KG1 (cell line): ENCODE data around the gene TRAK1.

ENCODE experiments used
- DNase-seq: peaks from one replicate; lab custom pipeline; 2025; lab: John Stamatoyannopoulos, UW

TRAK1 gene

DNA sequence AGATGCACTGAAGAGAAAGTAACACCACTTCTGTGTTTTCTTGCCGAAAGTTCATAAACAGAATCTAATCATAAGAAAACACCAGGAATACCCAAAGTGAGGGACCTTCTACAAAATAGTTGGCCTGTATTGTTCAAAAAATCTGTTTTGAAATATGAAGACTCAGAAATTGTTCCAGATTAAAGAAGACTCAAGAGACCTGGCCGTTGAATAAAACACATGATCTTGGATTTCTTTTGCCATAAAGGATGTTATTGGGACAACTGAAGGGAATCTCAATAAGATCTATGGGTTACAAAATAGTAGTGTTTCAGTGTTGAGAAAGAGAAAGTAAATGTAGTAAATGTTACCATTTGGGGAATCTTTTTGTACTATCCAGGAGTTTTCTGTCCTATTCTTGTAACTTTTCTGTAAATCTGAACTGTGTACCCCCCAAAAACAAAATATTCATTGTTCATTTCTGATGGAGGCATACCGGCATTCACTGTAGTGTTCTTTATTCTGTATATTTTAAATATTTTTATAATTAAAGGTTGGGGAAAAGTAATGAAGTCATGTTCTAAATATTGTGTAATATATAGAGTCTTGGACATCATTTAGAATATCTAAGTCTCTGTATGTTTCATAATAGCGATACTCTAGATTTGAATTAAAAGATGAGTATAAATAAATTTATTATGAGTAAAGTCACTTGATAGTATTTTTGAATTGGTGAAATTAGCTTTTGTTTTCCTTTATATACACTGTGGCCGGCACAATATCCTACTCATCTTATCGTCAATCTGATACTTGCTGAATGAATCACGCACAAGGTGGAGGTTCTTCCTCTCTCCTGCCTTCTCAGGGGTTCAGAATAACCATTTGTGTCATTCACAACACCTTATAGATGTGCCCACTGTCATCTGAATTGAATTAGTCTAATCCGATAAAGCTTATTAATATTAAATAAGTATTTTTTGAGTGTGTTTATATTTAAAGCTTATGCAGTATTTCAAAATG lies 66.7 kb downstream of the TRAK1 start:
- DNase-seq = no peak

DNA sequence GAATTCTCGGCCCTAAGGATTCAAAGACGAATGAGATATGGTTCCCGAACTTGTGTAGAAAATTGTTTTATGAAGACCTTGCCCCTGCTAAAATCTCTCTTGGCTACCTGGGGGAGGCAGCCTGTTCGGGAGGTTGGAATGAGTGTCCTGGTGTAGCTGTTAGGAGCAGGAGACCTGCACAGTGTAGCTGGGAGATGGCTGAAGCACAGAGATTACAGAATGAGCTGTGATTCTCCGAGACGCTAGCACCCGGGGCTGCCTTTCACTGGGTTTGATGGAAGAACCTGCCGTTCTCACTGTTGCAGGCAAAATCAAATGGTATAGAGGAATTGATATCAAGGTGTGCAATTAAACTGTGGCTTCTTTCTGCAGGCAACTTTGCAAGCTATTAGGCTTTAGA lies 68.0 kb downstream of the TRAK1 start:
- DNase-seq = no peak

DNA sequence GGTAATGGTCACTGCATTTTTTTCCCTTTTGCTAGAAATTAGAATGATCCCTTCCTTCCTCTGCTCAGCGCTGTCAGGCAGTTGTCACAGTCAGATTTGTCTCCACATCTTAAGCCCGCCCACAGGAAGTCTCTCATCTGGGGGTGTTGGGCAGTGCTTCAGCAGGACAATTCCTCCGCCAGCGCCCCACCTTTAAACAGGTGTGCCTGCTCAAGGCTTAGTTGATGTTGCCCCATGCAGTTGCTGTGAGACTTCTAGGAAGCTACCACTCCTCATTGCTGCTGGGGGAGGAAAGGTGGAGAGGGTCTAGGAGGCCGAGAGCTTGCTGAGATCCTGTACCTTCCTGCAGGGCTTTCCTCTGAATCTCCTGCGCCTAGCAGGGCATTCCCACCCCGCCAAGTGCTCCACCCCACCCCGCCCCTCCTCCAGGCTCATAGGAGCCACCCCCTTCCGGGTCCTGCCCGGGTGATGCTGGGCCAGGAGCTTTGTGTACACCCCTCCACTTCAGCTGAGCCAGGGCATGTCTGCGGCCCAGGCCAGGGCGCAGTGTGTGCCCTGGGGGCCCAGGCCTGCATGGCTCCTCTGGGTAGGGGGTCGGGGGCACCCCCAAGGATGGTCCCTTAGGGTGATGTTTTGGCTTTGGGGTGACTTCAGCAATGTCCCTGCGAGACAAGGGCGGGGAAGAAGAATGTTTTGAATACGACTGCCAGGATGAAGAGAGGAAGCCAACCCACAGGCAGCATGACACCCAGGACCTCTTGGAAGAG lies 68.7 kb downstream of the TRAK1 start:
- no peak for DNase-seq

- DNase-seq = no peak
These were observed 70.1 kb downstream of the TRAK1 start for GRCh38 chr3:42161050-42161935.

- no peak for DNase-seq
These were observed 71.3 kb downstream of the TRAK1 start for GRCh38 chr3:42162462-42162861.

DNA sequence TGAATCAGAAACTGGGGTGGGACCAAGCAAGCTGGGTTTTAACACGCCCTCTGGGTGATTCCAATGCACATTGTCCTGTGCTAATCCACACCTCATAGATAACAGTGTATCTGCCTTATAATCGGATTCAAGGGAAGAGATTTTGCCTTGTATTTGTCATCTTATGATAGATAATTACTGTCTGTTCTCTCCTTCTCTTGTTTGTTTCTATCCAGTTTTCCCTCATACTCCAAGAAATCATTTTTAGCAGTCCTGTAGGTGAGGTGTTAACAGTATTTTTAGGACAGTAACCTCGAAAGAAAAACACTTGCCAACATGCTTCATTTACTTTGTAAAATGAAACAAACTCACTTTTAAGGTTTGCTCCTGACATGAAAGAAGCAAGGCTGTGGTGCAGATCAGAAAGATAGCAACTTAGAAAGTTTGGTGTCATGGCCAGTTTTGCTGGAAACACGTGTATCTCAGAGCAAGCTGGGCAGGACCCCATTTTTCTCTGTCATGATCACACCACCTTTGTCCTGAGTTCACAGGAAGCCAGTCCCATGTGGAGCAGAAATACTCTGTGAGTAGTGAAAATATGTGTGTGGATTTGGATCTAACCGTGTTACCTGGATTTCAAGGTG lies 72.6 kb downstream of the TRAK1 start:
- no peak for DNase-seq

GRCh38 chr3:42164656-42165055 lies 73.5 kb downstream of the TRAK1 start:
- DNase-seq = no peak

GRCh38 chr3:42165211-42165610 lies 74.1 kb downstream of the TRAK1 start:
- DNase-seq = no peak

- no peak for DNase-seq
These were observed 75.1 kb downstream of the TRAK1 start for GRCh38 chr3:42166214-42166613.

DNA sequence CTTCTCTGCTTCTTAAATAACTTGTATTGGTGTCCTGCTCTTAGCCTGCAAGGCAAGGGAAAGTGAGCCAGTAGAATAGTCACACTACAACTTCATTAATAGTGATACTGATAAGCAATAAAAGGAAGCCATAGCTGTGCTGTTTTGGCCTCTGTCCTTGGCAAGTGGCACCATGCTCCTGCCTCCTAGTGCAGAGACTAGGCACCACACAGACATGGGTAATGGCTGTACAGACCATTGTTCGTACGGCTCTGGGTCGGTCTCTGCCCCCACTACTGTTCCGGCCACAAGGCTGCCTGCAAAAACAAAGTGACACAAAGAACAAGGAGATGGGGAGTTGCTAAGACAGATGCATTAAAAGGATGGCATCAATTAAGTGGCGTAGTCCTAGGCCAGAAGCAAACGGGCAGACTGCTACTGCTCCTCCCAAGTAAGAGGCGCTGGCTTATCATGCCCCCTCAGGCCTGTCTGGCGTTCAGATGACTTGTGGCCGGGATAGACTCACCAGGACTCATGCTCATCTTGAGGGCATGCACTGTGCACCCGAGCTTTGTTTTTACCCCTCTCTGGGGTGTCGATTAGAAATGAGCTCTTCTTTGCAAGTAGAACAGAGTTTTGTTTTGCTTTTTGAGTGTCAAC lies 75.6 kb downstream of the TRAK1 start:
- no peak for DNase-seq

- no peak for DNase-seq
These were observed 78.5 kb downstream of the TRAK1 start for GRCh38 chr3:42169579-42170120.

GRCh38 chr3:42172047-42172654 lies 81.0 kb downstream of the TRAK1 start:
- no peak for DNase-seq

GRCh38 chr3:42173307-42173706 lies 82.2 kb downstream of the TRAK1 start:
- peak; percentile 50 for DNase-seq

DNA sequence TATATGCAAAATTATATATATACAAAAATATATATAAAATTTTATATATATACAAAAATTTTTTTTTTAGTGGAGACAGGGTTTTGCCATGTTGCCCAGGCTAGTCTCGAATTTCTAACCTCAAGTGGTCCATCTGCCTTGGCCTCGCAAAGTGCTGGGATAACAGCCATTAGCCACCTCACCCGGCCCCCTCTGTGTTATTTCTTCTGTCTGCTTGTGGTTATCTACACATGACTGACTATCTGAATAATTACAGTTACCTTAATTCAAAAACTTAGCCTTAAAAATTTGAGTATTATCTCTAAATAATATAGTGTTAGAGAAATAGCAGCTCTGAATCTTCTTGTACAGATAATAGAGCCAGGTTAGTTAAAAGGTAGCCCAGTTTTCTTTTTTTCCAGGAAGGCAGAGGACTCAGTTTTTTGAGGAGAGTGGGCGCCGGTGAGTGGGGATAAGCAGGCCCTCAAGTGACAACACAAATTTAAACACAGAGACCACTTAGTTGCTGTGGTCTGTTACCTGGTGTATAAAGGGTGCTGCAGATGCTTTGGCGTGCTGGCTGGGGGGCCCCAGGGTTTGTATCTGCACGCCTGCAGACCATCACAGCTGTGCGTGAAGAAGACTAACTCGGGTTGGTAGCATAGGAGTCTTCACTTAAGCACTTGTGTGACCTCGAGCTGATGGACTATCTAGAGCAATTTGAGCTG lies 83.7 kb downstream of the TRAK1 start:
- no peak for DNase-seq

DNA sequence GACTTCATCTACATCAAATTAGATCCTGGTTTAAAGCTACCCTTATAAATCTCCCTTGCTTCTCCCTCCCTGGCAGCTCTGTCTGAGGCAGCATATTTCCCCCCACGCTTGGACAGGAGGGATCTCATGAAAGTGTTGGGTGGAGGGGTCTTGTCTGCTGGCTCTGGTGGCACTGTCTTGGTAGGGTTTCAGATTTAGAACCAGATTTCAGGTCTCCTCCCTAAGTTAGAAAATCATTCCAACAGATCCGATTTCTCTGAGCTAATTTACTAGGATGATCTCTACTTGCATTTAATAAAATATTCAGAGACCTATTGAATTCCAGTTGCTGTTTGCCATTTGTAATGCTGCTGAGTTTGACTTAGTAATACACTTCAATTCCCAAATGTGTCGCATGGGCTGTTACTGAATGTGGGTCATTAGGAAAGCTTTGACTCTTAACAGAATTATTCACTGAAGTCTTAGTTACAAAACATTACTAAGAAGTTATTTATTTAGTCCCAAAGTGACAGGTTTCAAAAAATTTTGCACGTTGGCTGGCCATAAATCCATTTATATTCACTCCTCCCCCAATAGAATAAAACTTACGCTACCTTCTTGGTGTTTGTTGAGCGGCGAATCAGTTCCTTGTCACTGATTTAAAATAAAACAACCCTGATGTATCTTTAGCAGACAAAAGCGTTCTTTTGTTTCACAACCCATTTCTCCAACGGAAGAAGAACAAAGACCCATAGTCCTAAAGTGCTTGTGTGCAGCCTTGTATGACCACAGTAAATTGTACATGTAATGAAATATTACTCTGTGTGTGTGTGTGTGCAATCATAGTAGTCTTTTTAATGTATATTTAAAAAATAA lies 84.5 kb downstream of the TRAK1 start:
- no peak for DNase-seq

DNA sequence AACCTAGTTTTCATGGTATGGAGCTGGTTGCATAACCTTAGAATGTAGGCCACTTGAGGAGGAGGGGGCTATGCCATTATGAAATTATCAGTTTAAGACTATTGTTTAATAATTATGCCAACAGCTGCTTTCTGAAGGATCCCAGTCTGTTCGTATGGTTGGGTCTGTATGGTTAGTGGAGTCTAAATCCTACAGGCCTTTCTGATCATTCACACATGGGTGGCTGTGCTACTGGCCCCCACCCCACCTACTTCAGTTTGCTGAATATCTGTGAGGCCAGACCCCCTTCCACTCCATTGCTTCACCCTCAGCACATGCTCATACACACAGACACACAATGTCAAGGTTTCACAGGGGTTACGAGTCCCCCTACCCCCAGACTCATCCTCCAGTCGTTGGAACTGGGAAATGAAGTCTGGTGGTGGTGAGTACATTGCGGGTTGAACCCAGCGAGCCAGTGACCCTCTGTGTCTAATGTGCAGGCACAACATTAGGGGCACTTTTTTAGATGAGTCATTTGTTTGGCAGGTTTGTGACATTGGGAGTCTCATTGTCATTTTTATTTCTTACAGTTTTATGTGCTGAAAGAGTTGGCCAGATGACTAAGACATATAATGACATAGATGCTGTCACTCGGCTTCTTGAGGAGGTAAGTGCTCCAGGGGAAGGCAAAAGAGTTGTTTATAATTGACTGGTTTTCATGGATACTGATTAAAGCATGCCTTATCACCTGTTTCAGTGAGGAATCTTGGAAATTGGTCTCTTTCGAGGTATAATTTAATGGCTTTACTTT lies 85.3 kb downstream of the TRAK1 start:
- DNase-seq = no peak

GRCh38 chr3:42177068-42177800 lies 86.1 kb downstream of the TRAK1 start:
- DNase-seq = no peak
